ENCODE data around the gene ST6GALNAC3.

GRCh38 chr1:76314730-76315129 is 240.2 kb downstream of the ST6GALNAC3 start:
- no peak for TF ChIP-seq POLR2AphosphoS5 (IDR thresholded peaks at IDR 0.05)
- TF ChIP-seq CTCF (IDR thresholded peaks at IDR 0.05) = no peak
- no peak for TF ChIP-seq POLR2A (IDR thresholded peaks at IDR 0.05)
